HCT116 (cell line): ENCODE data around the gene EPS8. TPM values are rescaled to one million over a fixed set of nuclear protein-coding genes. Genes with fewer than 3 reads are reported as not detected.

Experiments
- ATAC-seq: fragments of 200-7000 bp; cut with Tn5 transposase; 2 replicates; pipeline ENCODE4 v1.9.1; 2020; ENCODE audit warnings: mild to moderate bottlenecking, moderate library complexity
- BruUV-seq: library from RNA; stranded (reverse); fragments of 400-500 nt; replicated peaks from 2 replicates; lab custom pipeline; 2021; lab: Mats Ljungman, UMichigan
- CTCF ChIA-PET: fragments of 300-600 bp; sonication (Branson Sonifier 250); formaldehyde crosslinking; loops from one replicate; lab custom pipeline; 2021; ENCODE audit warnings: antibody characterized with exemption; lab: Charles Lee
- POLR2A ChIA-PET: fragments of 300-600, 350-600 bp; sonication (Branson Sonifier 250); formaldehyde crosslinking; loops from one replicate; lab custom pipeline; 2021; ENCODE audit warnings: antibody characterized with exemption; lab: Charles Lee
- RAD21 ChIA-PET, 2 experiments: fragments of 300-600 bp; sonication (Branson Sonifier 250); formaldehyde crosslinking; loops; one replicate each; lab custom pipeline; 2023; ENCODE audit warnings: low total read pairs in 2 of 2; ENCODE audit not compliant: uncharacterized antibody in 2 of 2, unreplicated experiment in 2 of 2, low non-redundant PET in 1 of 2; lab: Charles Lee
- DNase-seq: peaks from one replicate; pipeline ENCODE4 v3.0.0-alpha.2; 2010; ENCODE audit warnings: low read depth, low spot score
- H2AFZ ChIP-seq: fragments of 200-600 bp; shearing (Covaris generic), sonication (generic); 2 replicates; pipeline ENCODE4 v1.6.1; 2017; ENCODE audit warnings: low read depth, mixed run types, mixed read lengths, antibody characterized with exemption, low read length; ENCODE audit not compliant: poor library complexity, severe bottlenecking
- H3K27ac ChIP-seq: 2 replicates; pipeline ENCODE4 v1.5.1; 2012; ENCODE audit warnings: low read depth, low read length
- H3K27me3 ChIP-seq: fragments of 200-600 bp; sonication (generic); 2 replicates; pipeline ENCODE4 v1.6.1; 2016; ENCODE audit warnings: mixed run types, low read length, mixed read lengths; ENCODE audit not compliant: insufficient read depth
- H3K36me3 ChIP-seq, 2 experiments: fragments of 200-500 bp in 1 of 2; fragments of 200-600 bp in 1 of 2; sonication (Bioruptor generic) in 1 of 2; sonication (generic) in 1 of 2; 2 replicates each; pipeline versions ENCODE4 v1.5.1 to v1.6.1; 2014 to 2016; ENCODE audit warnings: low read length in 2 of 2, inconsistent platforms in 1 of 2, mixed read lengths in 1 of 2, mixed run types in 1 of 2; ENCODE audit not compliant: insufficient read depth in 2 of 2, control insufficient read depth in 1 of 2
- H3K4me1 ChIP-seq, 2 experiments: fragments of 200-600 bp in 1 of 2; sonication (generic) in 1 of 2; 2 replicates each; pipeline versions ENCODE4 v1.5.1 to v1.6.1; 2012 to 2017; ENCODE audit warnings: low read length in 2 of 2, inconsistent platforms in 1 of 2, mild to moderate bottlenecking in 1 of 2, mixed read lengths in 1 of 2, mixed run types in 1 of 2, moderate library complexity in 1 of 2; ENCODE audit not compliant: insufficient read depth in 2 of 2, control insufficient read depth in 1 of 2
- H3K4me2 ChIP-seq: fragments of 200-600 bp; sonication (generic); 2 replicates; pipeline ENCODE4 v1.6.1; 2017; ENCODE audit warnings: mixed run types, low read length, mixed read lengths
- H3K4me3 ChIP-seq, 2 experiments: fragments of 200-600 bp in 1 of 2; sonication (generic) in 1 of 2; replicated peaks in 1 of 2; 2 replicates each; pipeline ENCODE4 v1.5.1; 2011 to 2016; ENCODE audit warnings: low read length in 2 of 2, control low read depth in 1 of 2, low read depth in 1 of 2, mild to moderate bottlenecking in 1 of 2, mixed read lengths in 1 of 2, mixed run types in 1 of 2
- H3K79me2 ChIP-seq: fragments of 200-600 bp; sonication (generic); 2 replicates; pipeline ENCODE4 v1.6.1; 2017; ENCODE audit warnings: mild to moderate bottlenecking, mixed run types, low read length, moderate library complexity, mixed read lengths; ENCODE audit not compliant: insufficient read depth
- H3K9ac ChIP-seq: fragments of 200-600 bp; sonication (generic); 2 replicates; pipeline ENCODE4 v1.6.1; 2016; ENCODE audit warnings: low read length, mixed read lengths
- H3K9me2 ChIP-seq: fragments of 200-600 bp; sonication (generic), shearing (Covaris generic); 2 replicates; pipeline ENCODE4 v1.6.1; 2017; ENCODE audit warnings: mixed run types, mild to moderate bottlenecking, moderate library complexity; ENCODE audit not compliant: insufficient read depth
- H3K9me3 ChIP-seq, 2 experiments: fragments of 200-500 bp in 1 of 2; fragments of 200-600 bp in 1 of 2; sonication (Bioruptor generic) in 1 of 2; sonication (generic) in 1 of 2; 2 replicates each; pipeline ENCODE4 v1.6.1; 2014 to 2017; ENCODE audit warnings: low read length in 2 of 2, mixed read lengths in 2 of 2, inconsistent platforms in 1 of 2, low read depth in 1 of 2, mild to moderate bottlenecking in 1 of 2, mixed run types in 1 of 2, moderate library complexity in 1 of 2; ENCODE audit not compliant: control insufficient read depth in 1 of 2, insufficient read depth in 1 of 2
- H4K20me1 ChIP-seq: fragments of 200-600 bp; sonication (generic), shearing (Covaris generic); 2 replicates; pipeline ENCODE4 v1.6.1; 2017; ENCODE audit warnings: mixed run types, mild to moderate bottlenecking, moderate library complexity; ENCODE audit not compliant: insufficient read depth
- CBX3 ChIP-seq: IDR thresholded peaks from 2 replicates; pipeline ENCODE4 v1.6.1; 2012; ENCODE audit warnings: low read depth
- CTCF ChIP-seq, 3 experiments: fragments of 200-600 bp in 1 of 3; sonication (generic) in 1 of 3; IDR thresholded peaks in 2 of 3; conservative IDR thresholded peaks in 1 of 3; 2 replicates each; pipeline ENCODE4 v1.5.1; 2012 to 2017; ENCODE audit warnings: low read depth in 2 of 3, low read length in 2 of 3, antibody characterized with exemption in 1 of 3, borderline replicate concordance in 1 of 3, control low read depth in 1 of 3, mild to moderate bottlenecking in 1 of 3, mixed read lengths in 1 of 3, mixed run types in 1 of 3, moderate library complexity in 1 of 3; ENCODE audit not compliant: insufficient read depth in 1 of 3
- EZH2 ChIP-seq: fragments of 200-600 bp; sonication (generic); IDR thresholded peaks from 2 replicates; pipeline ENCODE4 v1.6.1; 2017; ENCODE audit warnings: antibody characterized with exemption, mixed run types
- EZH2phosphoT487 ChIP-seq: fragments of 200-600 bp; IDR thresholded peaks from 2 replicates; pipeline ENCODE4 v1.6.1; 2018; ENCODE audit warnings: antibody characterized with exemption, borderline replicate concordance
- FOSL1 ChIP-seq: IDR thresholded peaks from 2 replicates; pipeline ENCODE4 v1.6.1; 2012; ENCODE audit warnings: low read depth
- JUND ChIP-seq: IDR thresholded peaks from 2 replicates; pipeline ENCODE4 v1.6.1; 2012
- POLR2AphosphoS5 ChIP-seq: IDR thresholded peaks from 2 replicates; pipeline ENCODE4 v1.6.1; 2011; ENCODE audit warnings: mild to moderate bottlenecking, low read depth, low read length, moderate library complexity
- RAD21 ChIP-seq: IDR thresholded peaks from 2 replicates; pipeline ENCODE4 v1.6.1; 2012; ENCODE audit warnings: low read depth, mild to moderate bottlenecking
- REST ChIP-seq: IDR thresholded peaks from 2 replicates; pipeline ENCODE4 v1.6.1; 2012; ENCODE audit warnings: low read depth
- SP1 ChIP-seq: IDR thresholded peaks from 2 replicates; pipeline ENCODE4 v1.6.1; 2012; ENCODE audit warnings: low read depth
- SRF ChIP-seq: IDR thresholded peaks from 2 replicates; pipeline ENCODE4 v1.6.1; 2012; ENCODE audit warnings: low read depth
- ZFX ChIP-seq: fragments of 450-650 bp; IDR thresholded peaks from 2 replicates; pipeline ENCODE4 v1.6.1; 2017
- ZNF274 ChIP-seq: fragments of 200-500 bp; sonication (Bioruptor generic); IDR thresholded peaks from 2 replicates; pipeline ENCODE4 v1.6.1; 2014; ENCODE audit warnings: mild to moderate bottlenecking, low read depth, low read length, inconsistent platforms
- intact Hi-C: fragments of 100-400 bp; cut with micrococcal nuclease; formaldehyde crosslinking; loops from 2 replicates; pipeline ENCODE4 v1.10.0; 2022
- total RNA-seq: library from RNA; stranded (reverse); gene quantifications from one replicate; pipeline ENCODE4 v1.2.1, GENCODE V29; 2021; ENCODE audit not compliant: unreplicated experiment

Gene EPS8
- total RNA-seq, 1 experiment from 2014 or later = 49.9 TPM

- H3K9ac ChIP-seq = no peak overlapping the region
- ChIA-PET POLR2A (no interaction called here), RAD21 (no interaction called here), CTCF (interaction anchor here (1.7 kb wide), 1 partner anchor 16 kb away, joined by 7 read pairs; no protein-coding TSS in a partner anchor)
- no peaks in the 10 kb centered on the region for H3K36me3 ChIP-seq
- H3K4me1 ChIP-seq = peaks cover 0 to 8% of the 10 kb centered on the region in 2 experiments; a peak in 3 of 4 replicates
- H3K4me2 ChIP-seq = no peak overlapping the region
- H3K27me3 ChIP-seq = no peaks in the 10 kb centered on the region
- no peaks in the 10 kb centered on the region for H3K79me2 ChIP-seq
- no peaks in the 10 kb centered on the region for H3K9me3 ChIP-seq
- DNase-seq = no peak
- H3K9me2 ChIP-seq = no peaks in the 10 kb centered on the region
- TF ChIP-seq REST = no peak
- no peak for TF ChIP-seq EZH2phosphoT487
- TF ChIP-seq EZH2 = no peak
- TF ChIP-seq SP1 = no peak
- TF ChIP-seq SRF = no peak
- TF ChIP-seq POLR2AphosphoS5 = no peak
- TF ChIP-seq JUND = no peak
- no peak for TF ChIP-seq ZFX
- TF ChIP-seq RAD21 = no peak
- no peak for TF ChIP-seq ZNF274
- no peak for TF ChIP-seq CBX3
- TF ChIP-seq CTCF (IDR thresholded peaks at IDR 0.05 in 2 of 3, conservative IDR thresholded peaks at IDR 0.05 in 1 of 3; ENCODE audit: borderline replicate concordance in 1 of 3, insufficient read depth in 1 of 3, low read depth in 2 of 3, low read length in 2 of 3) = no peak
- TF ChIP-seq FOSL1 = no peak
- no TSS peak for BruUV-seq
- no peak for ATAC-seq
- no peak overlapping the region for H3K4me3 ChIP-seq
- intact Hi-C loops = no loop called here
- no peaks in the 10 kb centered on the region for H4K20me1 ChIP-seq
- no peak overlapping the region for H2AFZ ChIP-seq
- H3K27ac ChIP-seq = no peak overlapping the region
Observed at GRCh38 chr12:15605881-15606590, 183.2 kb downstream of the EPS8 start.
